Endothelial cell (in vitro differentiated cells): ENCODE data around the gene DLG1. TPM values are rescaled to one million over a fixed set of nuclear protein-coding genes. Genes with fewer than 3 reads are reported as not detected.

Source experiments
- DNase-seq: peaks from one replicate; pipeline ENCODE4 v3.0.0; 2021; ENCODE audit warnings: low spot score
- H3K27ac Mint-ChIP-seq: one replicate; pipeline ENCODE4 v1.8.0; 2021; ENCODE audit warnings: mixed read lengths, inconsistent platforms; ENCODE audit not compliant: unreplicated experiment
- H3K27me3 Mint-ChIP-seq: one replicate; pipeline ENCODE4 v1.8.0; 2021; ENCODE audit warnings: mild to moderate bottlenecking, moderate library complexity, mixed read lengths, inconsistent platforms; ENCODE audit not compliant: unreplicated experiment
- H3K36me3 Mint-ChIP-seq: one replicate; pipeline ENCODE4 v1.8.0; 2021; ENCODE audit warnings: mild to moderate bottlenecking, low read depth, mixed read lengths, inconsistent platforms; ENCODE audit not compliant: unreplicated experiment
- H3K4me1 Mint-ChIP-seq: one replicate; pipeline ENCODE4 v1.8.0; 2021; ENCODE audit warnings: mild to moderate bottlenecking, mixed read lengths, inconsistent platforms; ENCODE audit not compliant: unreplicated experiment
- H3K4me3 Mint-ChIP-seq: one replicate; pipeline ENCODE4 v1.8.0; 2021; ENCODE audit warnings: mild to moderate bottlenecking, mixed read lengths, inconsistent platforms; ENCODE audit not compliant: unreplicated experiment
- H3K9me3 Mint-ChIP-seq: one replicate; pipeline ENCODE4 v1.8.0; 2021; ENCODE audit warnings: mixed read lengths, inconsistent platforms; ENCODE audit not compliant: unreplicated experiment
- total RNA-seq: library from RNA; stranded (reverse); fragmentation: NEBNext Ultra II Directional; extraction: Animal tissue kit (Norgen Biotek cat#: 25700); gene quantifications from one replicate; pipeline ENCODE4 v1.2.1, GENCODE V29; 2021; ENCODE audit not compliant: unreplicated experiment
- TF ChIP-seq, protein P1 (sequence below): fragments of 200-600 bp; sonication (generic); IDR thresholded peaks from one replicate; pipeline ENCODE4 v1.5.0; 2021; ENCODE audit warnings: antibody characterized with exemption; ENCODE audit not compliant: unreplicated experiment

The DLG1 gene
- total RNA-seq, 1 donor from 2014 or later: 75.5 TPM

GRCh38 chr3:197303452-197303851 lies 5.0 kb upstream of the DLG1 start:
- no peak overlapping the region for H3K4me3 Mint-ChIP-seq
- no peaks in the 10 kb centered on the region for H3K9me3 Mint-ChIP-seq
- no peaks in the 10 kb centered on the region for H3K36me3 Mint-ChIP-seq
- peaks cover 5% of the 10 kb centered on the region for H3K27me3 Mint-ChIP-seq
- H3K27ac Mint-ChIP-seq: no peak overlapping the region
- peaks cover 6% of the 10 kb centered on the region for H3K4me1 Mint-ChIP-seq
- no peak for DNase-seq
- TF ChIP-seq, protein P1, sequence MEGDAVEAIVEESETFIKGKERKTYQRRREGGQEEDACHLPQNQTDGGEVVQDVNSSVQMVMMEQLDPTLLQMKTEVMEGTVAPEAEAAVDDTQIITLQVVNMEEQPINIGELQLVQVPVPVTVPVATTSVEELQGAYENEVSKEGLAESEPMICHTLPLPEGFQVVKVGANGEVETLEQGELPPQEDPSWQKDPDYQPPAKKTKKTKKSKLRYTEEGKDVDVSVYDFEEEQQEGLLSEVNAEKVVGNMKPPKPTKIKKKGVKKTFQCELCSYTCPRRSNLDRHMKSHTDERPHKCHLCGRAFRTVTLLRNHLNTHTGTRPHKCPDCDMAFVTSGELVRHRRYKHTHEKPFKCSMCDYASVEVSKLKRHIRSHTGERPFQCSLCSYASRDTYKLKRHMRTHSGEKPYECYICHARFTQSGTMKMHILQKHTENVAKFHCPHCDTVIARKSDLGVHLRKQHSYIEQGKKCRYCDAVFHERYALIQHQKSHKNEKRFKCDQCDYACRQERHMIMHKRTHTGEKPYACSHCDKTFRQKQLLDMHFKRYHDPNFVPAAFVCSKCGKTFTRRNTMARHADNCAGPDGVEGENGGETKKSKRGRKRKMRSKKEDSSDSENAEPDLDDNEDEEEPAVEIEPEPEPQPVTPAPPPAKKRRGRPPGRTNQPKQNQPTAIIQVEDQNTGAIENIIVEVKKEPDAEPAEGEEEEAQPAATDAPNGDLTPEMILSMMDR: no peak

GRCh38 chr3:197302696-197303341 lies 4.4 kb upstream of the DLG1 start:
- H3K9me3 Mint-ChIP-seq: no peaks in the 10 kb centered on the region
- no peak overlapping the region for H3K27ac Mint-ChIP-seq
- H3K4me1 Mint-ChIP-seq: peaks cover 6% of the 10 kb centered on the region
- no peak overlapping the region for H3K4me3 Mint-ChIP-seq
- H3K36me3 Mint-ChIP-seq: no peaks in the 10 kb centered on the region
- peaks cover 3% of the 10 kb centered on the region for H3K27me3 Mint-ChIP-seq
- DNase-seq: no peak
- TF ChIP-seq, protein P1: no peak

- H3K4me3 Mint-ChIP-seq: no peak overlapping the region
- H3K27me3 Mint-ChIP-seq: peaks cover 3% of the 10 kb centered on the region
- no peak for DNase-seq
- TF ChIP-seq, protein P1: no peak
- H3K4me1 Mint-ChIP-seq: peaks cover 9% of the 10 kb centered on the region
- no peak overlapping the region for H3K27ac Mint-ChIP-seq
- no peaks in the 10 kb centered on the region for H3K9me3 Mint-ChIP-seq
- no peaks in the 10 kb centered on the region for H3K36me3 Mint-ChIP-seq
Measured at GRCh38 chr3:197302033-197302432, 3.6 kb upstream of the DLG1 start.

DNA sequence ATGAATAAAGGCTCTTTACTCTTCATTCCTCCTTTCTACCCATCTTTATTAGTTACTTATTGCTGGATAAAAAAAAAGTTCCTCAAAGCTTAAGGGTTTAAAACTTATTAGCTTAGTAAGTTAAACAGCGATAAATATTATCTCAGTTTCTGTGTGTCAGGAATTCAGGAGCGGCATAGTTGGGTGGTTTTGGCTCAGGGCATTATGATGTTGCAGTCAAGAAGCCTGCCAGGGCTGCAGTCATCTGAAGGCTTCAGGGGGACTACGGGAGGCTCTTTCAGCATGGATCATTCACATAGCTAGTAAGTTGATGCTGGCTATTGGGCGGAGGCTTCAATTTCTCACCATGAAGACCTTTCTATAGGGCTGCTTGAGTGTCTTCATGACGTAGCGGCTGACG lies 1.9 kb upstream of the DLG1 start:
- TF ChIP-seq, protein P1: no peak
- Mint-ChIP-seq H3K36me3 (no peaks in the 10 kb centered on the region), H3K27ac (no peak overlapping the region), H3K4me1 (peaks cover 15% of the 10 kb centered on the region), H3K27me3 (peaks cover 3% of the 10 kb centered on the region), H3K4me3 (no peak overlapping the region), H3K9me3 (no peaks in the 10 kb centered on the region)
- DNase-seq: no peak

DNA sequence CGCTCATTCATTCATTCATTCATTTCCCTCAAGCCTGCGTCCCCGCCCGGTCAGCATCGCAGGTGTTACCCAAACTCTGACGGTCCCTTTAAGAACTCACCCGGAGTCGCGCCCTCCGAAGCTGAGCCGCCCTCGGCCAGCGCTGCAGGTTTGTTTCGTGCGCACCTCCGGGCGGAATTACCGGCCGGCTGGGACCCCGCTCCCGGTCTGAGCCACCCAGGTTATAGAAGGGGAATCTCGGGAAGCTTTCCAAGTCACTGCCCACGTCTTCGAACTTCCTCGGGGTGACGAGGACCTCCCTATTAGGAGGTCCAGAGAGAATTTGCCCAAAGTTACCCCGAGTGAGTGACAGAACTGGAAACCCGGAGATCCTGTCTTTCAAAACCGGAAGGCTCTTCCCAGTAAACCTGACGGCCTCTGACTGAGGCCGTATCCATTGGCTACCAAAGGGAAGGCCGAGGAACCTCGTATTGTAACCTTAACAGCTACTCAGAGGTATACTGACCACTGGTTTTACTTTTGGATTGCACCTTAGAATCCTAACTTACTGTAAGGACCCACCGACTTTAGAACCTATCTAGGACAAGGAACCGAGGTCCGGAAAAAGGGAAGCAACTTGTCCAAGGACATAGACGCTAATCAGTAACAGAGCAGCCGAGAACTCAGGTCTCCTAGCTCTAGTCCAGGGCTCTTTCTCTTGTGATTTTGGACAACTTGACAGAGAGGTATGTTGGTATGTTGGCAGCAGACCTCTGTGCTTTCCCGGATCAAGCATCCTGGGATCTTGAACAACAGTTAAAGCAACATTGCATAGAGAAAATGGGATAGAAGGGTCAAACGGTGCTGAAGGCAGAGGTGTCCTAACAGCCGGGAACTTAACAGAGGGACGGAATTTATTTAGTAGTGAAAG lies 788 bp upstream of the DLG1 start:
- H3K4me3 Mint-ChIP-seq: peak overlapping the region; percentile 92
- peak; percentile 46 for DNase-seq
- H3K4me1 Mint-ChIP-seq: peaks cover 15% of the 10 kb centered on the region
- no peaks in the 10 kb centered on the region for H3K9me3 Mint-ChIP-seq
- peak overlapping the region; percentile 88 for H3K27ac Mint-ChIP-seq
- no peaks in the 10 kb centered on the region for H3K36me3 Mint-ChIP-seq
- TF ChIP-seq, protein P1: no peak
- peaks cover 3% of the 10 kb centered on the region for H3K27me3 Mint-ChIP-seq
